Activated CD4-positive, alpha-beta T cell treated with anti-CD3 and anti-CD28 coated beads, Interleukin-10, Interleukin-2, amounts not matched to agents 100 ng/mL and 50 ng/mL, durations not matched to agents 16 hours and 8 hours (primary cell): ENCODE data around the gene PRIM1.
A peak's percentile ranks its signal among the peaks of the same experiment; 100 is the strongest.
"Not testable (repeated sequence)": the region's sequence is repeated elsewhere in the genome, so short reads cannot be mapped to it uniquely, and the experiment has no call there.

Experiments
- DNase-seq: peaks from one replicate; pipeline ENCODE4 v3.0.0-alpha.2; 2020

The PRIM1 gene

GRCh38 chr12:56716458-56716857, 35.7 kb downstream of the PRIM1 start:
- DNase-seq: no peak

- DNase-seq: no peak
Measured at GRCh38 chr12:56715798-56716197, 36.3 kb downstream of the PRIM1 start.

GRCh38 chr12:56714431-56714929, 37.6 kb downstream of the PRIM1 start:
- DNase-seq: no peak

- DNase-seq: no peak
Measured at GRCh38 chr12:56713345-56713744, 38.8 kb downstream of the PRIM1 start.

GRCh38 chr12:56709759-56710376, 42.3 kb downstream of the PRIM1 start:
- DNase-seq: no peak

GRCh38 chr12:56704522-56704921, 47.6 kb downstream of the PRIM1 start:
- not testable (repeated sequence) for DNase-seq

- DNase-seq: no peak
Measured at GRCh38 chr12:56699020-56699661, 53.0 kb downstream of the PRIM1 start.

GRCh38 chr12:56695327-56696101, 56.6 kb downstream of the PRIM1 start:
- no peak for DNase-seq

GRCh38 chr12:56694161-56694560, 58.0 kb downstream of the PRIM1 start:
- DNase-seq: no peak

GRCh38 chr12:56688846-56689109, 63.3 kb downstream of the PRIM1 start:
- DNase-seq: no peak

- peak; percentile 99 for DNase-seq
Measured at GRCh38 chr12:56688129-56688845, 63.8 kb downstream of the PRIM1 start, which contains the start of gene PTGES3. TSS of gene PTGES3 (minus strand) at chr12:56688284. CDS start at chr12:56687999, 285 bp downstream.

- DNase-seq: peak; percentile 52
Measured at GRCh38 chr12:56687223-56688128, 64.6 kb downstream of the PRIM1 start.

GRCh38 chr12:56684745-56685359, 67.3 kb downstream of the PRIM1 start:
- DNase-seq: no peak

- no peak for DNase-seq
Measured at GRCh38 chr12:56682323-56682722, 69.8 kb downstream of the PRIM1 start.
